ENCODE measurements around the gene LMNTD2.

GRCh38 chr11:515131-515530 is 45.4 kb downstream of the LMNTD2 start:
- TF ChIP-seq, protein P1, sequence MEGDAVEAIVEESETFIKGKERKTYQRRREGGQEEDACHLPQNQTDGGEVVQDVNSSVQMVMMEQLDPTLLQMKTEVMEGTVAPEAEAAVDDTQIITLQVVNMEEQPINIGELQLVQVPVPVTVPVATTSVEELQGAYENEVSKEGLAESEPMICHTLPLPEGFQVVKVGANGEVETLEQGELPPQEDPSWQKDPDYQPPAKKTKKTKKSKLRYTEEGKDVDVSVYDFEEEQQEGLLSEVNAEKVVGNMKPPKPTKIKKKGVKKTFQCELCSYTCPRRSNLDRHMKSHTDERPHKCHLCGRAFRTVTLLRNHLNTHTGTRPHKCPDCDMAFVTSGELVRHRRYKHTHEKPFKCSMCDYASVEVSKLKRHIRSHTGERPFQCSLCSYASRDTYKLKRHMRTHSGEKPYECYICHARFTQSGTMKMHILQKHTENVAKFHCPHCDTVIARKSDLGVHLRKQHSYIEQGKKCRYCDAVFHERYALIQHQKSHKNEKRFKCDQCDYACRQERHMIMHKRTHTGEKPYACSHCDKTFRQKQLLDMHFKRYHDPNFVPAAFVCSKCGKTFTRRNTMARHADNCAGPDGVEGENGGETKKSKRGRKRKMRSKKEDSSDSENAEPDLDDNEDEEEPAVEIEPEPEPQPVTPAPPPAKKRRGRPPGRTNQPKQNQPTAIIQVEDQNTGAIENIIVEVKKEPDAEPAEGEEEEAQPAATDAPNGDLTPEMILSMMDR (IDR thresholded peaks at IDR 0.05): no peak
- no peak for TF ChIP-seq POLR2A (IDR thresholded peaks at IDR 0.05)
